Smooth muscle cell (in vitro differentiated cells): ENCODE results near the gene CD28. TPM values are rescaled to one million over a fixed set of nuclear protein-coding genes. Genes with fewer than 3 reads are reported as not detected.

ENCODE experiments used
- DNase-seq: peaks from one replicate; lab custom pipeline; 2025; ENCODE audit not compliant: unreplicated experiment; lab: John Stamatoyannopoulos, UW
- H2AFZ ChIP-seq: fragments of 200-600 bp; sonication (generic); 2 replicates; pipeline ENCODE4 v1.6.0; 2016; ENCODE audit warnings: antibody characterized with exemption, low read depth, mild to moderate bottlenecking
- H3F3A ChIP-seq: fragments of 200-600 bp; sonication (generic); 2 replicates; pipeline ENCODE4 v1.6.0; 2017; ENCODE audit warnings: antibody characterized with exemption, low read depth
- H3K27ac ChIP-seq: fragments of 200-600 bp; sonication (generic); 2 replicates; pipeline ENCODE4 v1.5.1; 2016; ENCODE audit warnings: low read depth, mild to moderate bottlenecking
- H3K27me3 ChIP-seq: fragments of 200-600 bp; sonication (generic); 2 replicates; pipeline ENCODE4 v1.6.1; 2016; ENCODE audit warnings: low read depth, mild to moderate bottlenecking
- H3K36me3 ChIP-seq: fragments of 200-600 bp; sonication (generic); 2 replicates; pipeline ENCODE4 v1.5.1; 2016; ENCODE audit warnings: low read depth
- H3K4me1 ChIP-seq: fragments of 200-600 bp; sonication (generic); 2 replicates; pipeline ENCODE4 v1.5.1; 2016; ENCODE audit warnings: low read depth
- H3K4me2 ChIP-seq: fragments of 200-600 bp; sonication (generic); 2 replicates; pipeline ENCODE4 v1.6.0; 2016; ENCODE audit warnings: mild to moderate bottlenecking
- H3K4me3 ChIP-seq: fragments of 200-600 bp; sonication (generic); 2 replicates; pipeline ENCODE4 v1.5.1; 2016; ENCODE audit warnings: mild to moderate bottlenecking
- H3K79me2 ChIP-seq: fragments of 200-600 bp; sonication (generic); 2 replicates; pipeline ENCODE4 v1.6.0; 2016; ENCODE audit warnings: low read depth, mild to moderate bottlenecking
- H3K9ac ChIP-seq: fragments of 200-600 bp; sonication (generic); 2 replicates; pipeline ENCODE4 v1.6.0; 2016; ENCODE audit warnings: low read depth
- H3K9me3 ChIP-seq: fragments of 200-600 bp; sonication (generic); replicated peaks from 2 replicates; pipeline ENCODE4 v1.5.1; 2016; ENCODE audit warnings: low read depth
- H4K20me1 ChIP-seq: fragments of 200-600 bp; sonication (generic); 2 replicates; pipeline ENCODE4 v1.6.0; 2016; ENCODE audit warnings: low read depth
- WGBS: methylation state at CpG from one replicate; pipeline ENCODE4 v1.1.7; 2016; ENCODE audit warnings: low lambda C conversion rate; 5-methylcytosine and 5-hydroxymethylcytosine counted together
- polyA plus RNA-seq: library from polyadenylated mRNA; unstranded; fragments of >200 nt; fragmentation: Nextera tagmentation; extraction: Ambion mirVana; gene quantifications from 2 replicates; pipeline ENCODE4 v1.2.1, GENCODE V29; 2016
- total RNA-seq: library from RNA; depleted of rRNA; stranded (reverse); fragments of >200 nt; gene quantifications from 2 replicates; pipeline ENCODE4 v1.2.3, GENCODE V29; 2014
- TF ChIP-seq, protein P1 (sequence below): fragments of 200-600 bp; sonication (generic); IDR thresholded peaks from 2 replicates; pipeline ENCODE4 v1.5.1; 2017; ENCODE audit warnings: borderline replicate concordance, mild to moderate bottlenecking, antibody characterized with exemption; ENCODE audit not compliant: insufficient read depth, poor library complexity, severe bottlenecking

CD28 gene
- total and polyA plus RNA-seq, 2 experiments from 2014 or later: not detected

DNA sequence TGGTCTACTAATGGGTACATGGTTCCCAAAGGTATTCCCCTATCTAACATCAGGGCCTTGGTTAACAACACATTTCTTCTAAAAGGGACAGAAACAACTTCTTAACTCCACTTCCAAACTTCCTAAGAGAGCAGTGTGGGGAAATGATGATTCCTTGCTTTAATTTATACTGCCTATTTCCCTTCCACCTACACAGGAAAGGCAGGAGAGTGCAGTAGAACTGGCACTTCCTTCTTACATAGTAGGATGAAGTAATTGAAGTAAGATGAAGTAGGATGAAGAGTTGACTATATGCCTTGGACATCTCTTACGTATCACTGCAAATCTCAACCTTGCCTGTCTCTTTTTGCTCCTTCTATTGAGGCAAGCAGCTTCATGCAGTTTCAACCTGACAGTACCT is 54.7 kb downstream of the CD28 start:
- no peak overlapping the region for H2AFZ ChIP-seq
- H3K27ac ChIP-seq: no peak overlapping the region
- no peaks in the 10 kb centered on the region for H3K9me3 ChIP-seq
- H3K4me3 ChIP-seq: no peak overlapping the region
- 100% methylated on average over 1 of the region's 1 CpG for WGBS
- H3K79me2 ChIP-seq: no peaks in the 10 kb centered on the region
- H3K36me3 ChIP-seq: no peaks in the 10 kb centered on the region
- H3K4me1 ChIP-seq: no peaks in the 10 kb centered on the region
- H3F3A ChIP-seq: no peaks in the 10 kb centered on the region
- H3K9ac ChIP-seq: no peak overlapping the region
- TF ChIP-seq, protein P1, sequence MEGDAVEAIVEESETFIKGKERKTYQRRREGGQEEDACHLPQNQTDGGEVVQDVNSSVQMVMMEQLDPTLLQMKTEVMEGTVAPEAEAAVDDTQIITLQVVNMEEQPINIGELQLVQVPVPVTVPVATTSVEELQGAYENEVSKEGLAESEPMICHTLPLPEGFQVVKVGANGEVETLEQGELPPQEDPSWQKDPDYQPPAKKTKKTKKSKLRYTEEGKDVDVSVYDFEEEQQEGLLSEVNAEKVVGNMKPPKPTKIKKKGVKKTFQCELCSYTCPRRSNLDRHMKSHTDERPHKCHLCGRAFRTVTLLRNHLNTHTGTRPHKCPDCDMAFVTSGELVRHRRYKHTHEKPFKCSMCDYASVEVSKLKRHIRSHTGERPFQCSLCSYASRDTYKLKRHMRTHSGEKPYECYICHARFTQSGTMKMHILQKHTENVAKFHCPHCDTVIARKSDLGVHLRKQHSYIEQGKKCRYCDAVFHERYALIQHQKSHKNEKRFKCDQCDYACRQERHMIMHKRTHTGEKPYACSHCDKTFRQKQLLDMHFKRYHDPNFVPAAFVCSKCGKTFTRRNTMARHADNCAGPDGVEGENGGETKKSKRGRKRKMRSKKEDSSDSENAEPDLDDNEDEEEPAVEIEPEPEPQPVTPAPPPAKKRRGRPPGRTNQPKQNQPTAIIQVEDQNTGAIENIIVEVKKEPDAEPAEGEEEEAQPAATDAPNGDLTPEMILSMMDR: no peak
- DNase-seq: no peak
- H4K20me1 ChIP-seq: no peaks in the 10 kb centered on the region
- no peaks in the 10 kb centered on the region for H3K27me3 ChIP-seq
- no peak overlapping the region for H3K4me2 ChIP-seq

DNA sequence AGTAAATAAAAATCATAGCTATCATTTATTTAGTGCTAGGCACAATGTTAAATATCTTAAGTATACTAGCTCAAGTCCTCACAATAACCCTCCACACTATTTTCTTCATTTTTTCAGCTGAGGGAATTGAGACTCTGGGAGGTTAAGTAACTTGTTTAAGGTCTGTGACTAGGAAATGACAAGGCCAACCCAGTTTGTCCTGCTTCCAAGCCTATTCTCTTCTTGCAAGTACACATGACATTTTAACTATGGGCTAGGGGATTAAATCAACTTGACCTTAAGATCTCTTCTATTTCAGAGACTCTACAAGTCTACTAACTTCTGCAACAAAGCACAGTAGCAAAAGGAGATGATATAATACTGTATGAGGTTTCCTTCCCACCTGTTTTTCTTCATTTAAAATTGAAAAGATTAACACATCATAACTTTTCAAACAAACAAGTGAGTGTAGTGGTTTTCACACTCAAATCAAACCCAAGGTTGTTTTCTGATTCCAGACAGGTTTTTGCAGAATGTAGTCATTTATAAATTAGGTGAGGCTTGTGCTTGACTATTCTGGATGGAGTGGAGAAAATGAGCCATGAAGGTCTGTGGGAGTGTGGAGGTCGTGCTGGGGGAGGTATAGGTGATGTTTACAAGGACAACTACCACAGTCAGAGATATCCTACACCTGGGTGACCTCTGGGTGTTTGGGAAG is 57.0 kb downstream of the CD28 start:
- 95% methylated on average over 1 of the region's 1 CpG for WGBS
- no peak overlapping the region for H3K4me2 ChIP-seq
- no peaks in the 10 kb centered on the region for H4K20me1 ChIP-seq
- no peaks in the 10 kb centered on the region for H3K4me1 ChIP-seq
- H2AFZ ChIP-seq: no peak overlapping the region
- TF ChIP-seq, protein P1: no peak
- no peak overlapping the region for H3K9ac ChIP-seq
- no peaks in the 10 kb centered on the region for H3K36me3 ChIP-seq
- H3F3A ChIP-seq: no peaks in the 10 kb centered on the region
- H3K27me3 ChIP-seq: no peaks in the 10 kb centered on the region
- H3K79me2 ChIP-seq: no peaks in the 10 kb centered on the region
- H3K9me3 ChIP-seq: no peaks in the 10 kb centered on the region
- H3K4me3 ChIP-seq: no peak overlapping the region
- DNase-seq: no peak
- H3K27ac ChIP-seq: no peak overlapping the region

DNA sequence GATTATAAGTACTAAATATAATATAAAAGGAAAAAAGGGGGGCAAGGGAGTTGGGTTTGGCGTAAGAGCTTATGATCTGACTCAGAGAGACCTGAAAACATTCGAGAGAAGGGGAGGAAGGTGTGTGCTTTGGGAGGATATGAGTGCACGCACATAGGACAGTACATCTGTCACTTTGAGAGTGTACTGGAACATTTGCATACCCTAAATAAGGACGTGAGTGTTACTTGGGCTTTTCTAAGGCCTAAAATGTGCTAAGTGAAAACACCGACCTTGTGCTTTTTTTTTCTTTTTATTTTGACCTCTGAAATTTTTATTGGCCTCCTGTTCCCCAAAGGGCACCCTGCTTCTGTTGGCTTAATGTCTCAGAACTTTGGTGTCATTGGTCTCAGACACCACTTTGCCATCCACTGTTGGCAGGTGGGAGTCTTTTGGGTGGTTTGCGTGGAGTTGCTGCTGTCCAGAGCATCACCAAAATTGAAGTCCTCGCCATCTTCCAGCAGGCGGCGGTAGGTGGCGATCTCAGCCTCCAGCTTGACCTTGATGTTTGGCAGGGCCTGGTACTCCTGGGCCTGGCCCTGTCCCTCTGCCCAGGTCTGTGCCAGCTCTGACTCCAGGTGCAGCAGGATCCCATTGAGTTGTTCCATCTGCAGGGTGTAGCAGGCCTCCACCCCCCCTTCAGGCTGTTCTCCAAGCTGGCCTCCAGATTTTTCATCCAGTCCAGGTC is 57.7 kb downstream of the CD28 start:
- H3F3A ChIP-seq: no peaks in the 10 kb centered on the region
- H3K27ac ChIP-seq: no peak overlapping the region
- 80% methylated on average over 10 of the region's 10 CpGs for WGBS
- DNase-seq: no peak
- TF ChIP-seq, protein P1: no peak
- H2AFZ ChIP-seq: no peak overlapping the region
- no peaks in the 10 kb centered on the region for H3K79me2 ChIP-seq
- H3K4me3 ChIP-seq: no peak overlapping the region
- no peak overlapping the region for H3K4me2 ChIP-seq
- no peaks in the 10 kb centered on the region for H3K36me3 ChIP-seq
- H3K9me3 ChIP-seq: no peaks in the 10 kb centered on the region
- H3K4me1 ChIP-seq: no peaks in the 10 kb centered on the region
- no peaks in the 10 kb centered on the region for H4K20me1 ChIP-seq
- no peak overlapping the region for H3K9ac ChIP-seq
- no peaks in the 10 kb centered on the region for H3K27me3 ChIP-seq
